Measurements from ENCODE around the gene CCDC121. TPM values are rescaled to one million over a fixed set of nuclear protein-coding genes. Genes with fewer than 3 reads are reported as not detected.

Gene CCDC121
- total and polyA plus RNA-seq, 2 of the 4 experiments (the other 2 are of a cell fraction): 0.65 to 2.0 TPM

DNA sequence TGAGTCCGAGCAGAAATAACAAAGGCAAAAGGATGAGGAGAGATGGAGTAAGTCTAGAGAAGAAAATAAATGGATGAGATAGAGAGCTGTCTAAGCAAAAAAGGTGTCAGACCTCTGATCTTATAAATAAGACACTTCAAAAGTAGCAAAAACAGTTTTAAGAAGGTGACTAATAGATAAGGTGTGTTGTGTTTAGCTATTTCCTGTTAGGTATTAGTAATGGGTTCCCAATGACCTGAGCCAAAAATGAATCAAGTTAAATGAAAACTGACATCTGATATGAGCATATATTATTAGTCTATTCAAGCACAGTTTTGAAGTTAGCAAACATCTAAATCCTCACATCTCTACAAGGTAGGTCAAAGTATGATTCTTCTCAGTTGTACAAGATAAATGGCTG, 24.0 kb upstream of the CCDC121 start:
- Histone ChIP-seq H3K14ac (replicated peaks; ENCODE audit: low read depth, low read length) (no peak overlapping the region), H2AFZ (replicated peaks; ENCODE audit: low read length, poor library complexity) (no peak overlapping the region), H2AK9ac (replicated peaks; ENCODE audit: low read depth, low read length, poor library complexity) (no peak overlapping the region), H3K4me3 (ENCODE audit: insufficient read depth, low read depth, low read length) (no peak overlapping the region), H3K56ac (ENCODE audit: extremely low read depth, insufficient read depth, low read length) (no peak overlapping the region), H3K36me3 (ENCODE audit: control insufficient read depth, insufficient read depth, low read length) (peaks cover 50% of the 10 kb centered on the region), H3K9ac (ENCODE audit: low read depth, low read length) (no peak overlapping the region), H3K27me3 (ENCODE audit: control insufficient read depth, insufficient read depth, low read length) (no peaks in the 10 kb centered on the region), H3K79me1 (ENCODE audit: low read depth in 1 of 2, low read length in 2 of 2) (peaks cover 5 to 7% of the 10 kb centered on the region in 2 experiments; a peak in 2 of 4 replicates), H3K23ac (ENCODE audit: low read depth, low read length) (no peak overlapping the region), H2BK20ac (ENCODE audit: low read depth, low read length) (no peak overlapping the region), H4K20me1 (ENCODE audit: insufficient read depth, low read length) (peaks cover 4% of the 10 kb centered on the region; the same call in 1 of the 2 replicates), H3K4ac (ENCODE audit: low read depth, low read length) (no peak overlapping the region), H3K9me3 (ENCODE audit: control insufficient read depth, insufficient read depth, low read length) (no peaks in the 10 kb centered on the region), H4K5ac (ENCODE audit: low read depth, low read length) (no peak overlapping the region), H4K91ac (ENCODE audit: insufficient read depth, low read depth, low read length) (no peak overlapping the region), H3K4me1 (ENCODE audit: control insufficient read depth, insufficient read depth, low read length) (no peaks in the 10 kb centered on the region; the same call in 1 of the 2 replicates), H2BK5ac (ENCODE audit: low read depth, low read length, poor library complexity, severe bottlenecking) (no peak overlapping the region), H4K8ac (ENCODE audit: low read depth in 2 of 2, low read length in 2 of 2) (no peak overlapping the region), H2AK5ac (ENCODE audit: low read depth, low read length) (no peak overlapping the region), H2BK120ac (ENCODE audit: low read depth, low read length) (no peak overlapping the region), H3K9me1 (ENCODE audit: insufficient read depth, low read length) (peaks cover 5% of the 10 kb centered on the region), H3K4me2 (ENCODE audit: low read depth, low read length) (no peak overlapping the region), H3K27ac (ENCODE audit: insufficient read depth, low read length) (no peak overlapping the region), H3K18ac (ENCODE audit: low read depth, low read length) (no peak overlapping the region), H2BK15ac (ENCODE audit: low read depth, low read length) (no peak overlapping the region)
- DNase-seq: no peak
- no peak for ATAC-seq (ENCODE audit: low read depth)
- WGBS, 2 experiments (ENCODE audit: extremely low coverage in 2 of 2, insufficient read length in 1 of 2): no CpG with 5 or more reads among the region's 1 CpG
- in situ Hi-C loops (cut with MboI; ENCODE audit: low sequenced_read_pairs) (no loop called here), dilution Hi-C loops (cut with HindIII; ENCODE audit: low sequenced_read_pairs, unreplicated experiment) (no loop called here), intact Hi-C loops (cut with micrococcal nuclease) (no loop called here)
- ChIA-PET CTCF (no interaction called here), POLR2A (ENCODE audit: unreplicated experiment) (no interaction called here)
- no TSS peak for BruUV-seq (replicated peaks)
- no peak for TF ChIP-seq FOS (IDR thresholded peaks at IDR 0.05; ENCODE audit: low read depth, low read length)
- TF ChIP-seq, protein P1, sequence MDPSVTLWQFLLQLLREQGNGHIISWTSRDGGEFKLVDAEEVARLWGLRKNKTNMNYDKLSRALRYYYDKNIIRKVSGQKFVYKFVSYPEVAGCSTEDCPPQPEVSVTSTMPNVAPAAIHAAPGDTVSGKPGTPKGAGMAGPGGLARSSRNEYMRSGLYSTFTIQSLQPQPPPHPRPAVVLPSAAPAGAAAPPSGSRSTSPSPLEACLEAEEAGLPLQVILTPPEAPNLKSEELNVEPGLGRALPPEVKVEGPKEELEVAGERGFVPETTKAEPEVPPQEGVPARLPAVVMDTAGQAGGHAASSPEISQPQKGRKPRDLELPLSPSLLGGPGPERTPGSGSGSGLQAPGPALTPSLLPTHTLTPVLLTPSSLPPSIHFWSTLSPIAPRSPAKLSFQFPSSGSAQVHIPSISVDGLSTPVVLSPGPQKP (IDR thresholded peaks at IDR 0.05; ENCODE audit: borderline replicate concordance, low read depth, low read length): no peak
- TF ChIP-seq, protein P2, sequence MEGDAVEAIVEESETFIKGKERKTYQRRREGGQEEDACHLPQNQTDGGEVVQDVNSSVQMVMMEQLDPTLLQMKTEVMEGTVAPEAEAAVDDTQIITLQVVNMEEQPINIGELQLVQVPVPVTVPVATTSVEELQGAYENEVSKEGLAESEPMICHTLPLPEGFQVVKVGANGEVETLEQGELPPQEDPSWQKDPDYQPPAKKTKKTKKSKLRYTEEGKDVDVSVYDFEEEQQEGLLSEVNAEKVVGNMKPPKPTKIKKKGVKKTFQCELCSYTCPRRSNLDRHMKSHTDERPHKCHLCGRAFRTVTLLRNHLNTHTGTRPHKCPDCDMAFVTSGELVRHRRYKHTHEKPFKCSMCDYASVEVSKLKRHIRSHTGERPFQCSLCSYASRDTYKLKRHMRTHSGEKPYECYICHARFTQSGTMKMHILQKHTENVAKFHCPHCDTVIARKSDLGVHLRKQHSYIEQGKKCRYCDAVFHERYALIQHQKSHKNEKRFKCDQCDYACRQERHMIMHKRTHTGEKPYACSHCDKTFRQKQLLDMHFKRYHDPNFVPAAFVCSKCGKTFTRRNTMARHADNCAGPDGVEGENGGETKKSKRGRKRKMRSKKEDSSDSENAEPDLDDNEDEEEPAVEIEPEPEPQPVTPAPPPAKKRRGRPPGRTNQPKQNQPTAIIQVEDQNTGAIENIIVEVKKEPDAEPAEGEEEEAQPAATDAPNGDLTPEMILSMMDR (conservative IDR thresholded peaks at IDR 0.05; ENCODE audit: low read depth, low read length): no peak
- TF ChIP-seq CHD1 (IDR thresholded peaks at IDR 0.05; ENCODE audit: low read depth, low read length): no peak
- TF ChIP-seq RFX5 (IDR thresholded peaks at IDR 0.05; ENCODE audit: low read depth, low read length): no peak
- no peak for TF ChIP-seq POLR2A (IDR thresholded peaks at IDR 0.05; ENCODE audit: low read depth, low read length)
- TF ChIP-seq RAD21 (IDR thresholded peaks at IDR 0.05; ENCODE audit: low read length): no peak
- TF ChIP-seq BHLHE40 (IDR thresholded peaks at IDR 0.05; ENCODE audit: low read depth, low read length): no peak
- no peak for TF ChIP-seq MXI1 (IDR thresholded peaks at IDR 0.05; ENCODE audit: borderline replicate concordance, low read depth, low read length)
- no peak for TF ChIP-seq CEBPB (IDR thresholded peaks at IDR 0.05; ENCODE audit: low read depth, low read length)
- no peak for TF ChIP-seq SMC3 (IDR thresholded peaks at IDR 0.05; ENCODE audit: low read depth, low read length)
- TF ChIP-seq RCOR1 (IDR thresholded peaks at IDR 0.05; ENCODE audit: insufficient replicate concordance, low read length): no peak
- TF ChIP-seq, protein P3, sequence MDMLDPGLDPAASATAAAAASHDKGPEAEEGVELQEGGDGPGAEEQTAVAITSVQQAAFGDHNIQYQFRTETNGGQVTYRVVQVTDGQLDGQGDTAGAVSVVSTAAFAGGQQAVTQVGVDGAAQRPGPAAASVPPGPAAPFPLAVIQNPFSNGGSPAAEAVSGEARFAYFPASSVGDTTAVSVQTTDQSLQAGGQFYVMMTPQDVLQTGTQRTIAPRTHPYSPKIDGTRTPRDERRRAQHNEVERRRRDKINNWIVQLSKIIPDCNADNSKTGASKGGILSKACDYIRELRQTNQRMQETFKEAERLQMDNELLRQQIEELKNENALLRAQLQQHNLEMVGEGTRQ (IDR thresholded peaks at IDR 0.05; ENCODE audit: low read depth, low read length): no peak
- no peak for TF ChIP-seq NFE2L2 (IDR thresholded peaks at IDR 0.05; ENCODE audit: low read depth, low read length)
- TF ChIP-seq MAZ (IDR thresholded peaks at IDR 0.05; ENCODE audit: borderline replicate concordance, low read depth, low read length): no peak
